Measurements from ENCODE around the gene IGF2R. TPM values are rescaled to one million over a fixed set of nuclear protein-coding genes. Genes with fewer than 3 reads are reported as not detected.

The IGF2R gene, protein sequence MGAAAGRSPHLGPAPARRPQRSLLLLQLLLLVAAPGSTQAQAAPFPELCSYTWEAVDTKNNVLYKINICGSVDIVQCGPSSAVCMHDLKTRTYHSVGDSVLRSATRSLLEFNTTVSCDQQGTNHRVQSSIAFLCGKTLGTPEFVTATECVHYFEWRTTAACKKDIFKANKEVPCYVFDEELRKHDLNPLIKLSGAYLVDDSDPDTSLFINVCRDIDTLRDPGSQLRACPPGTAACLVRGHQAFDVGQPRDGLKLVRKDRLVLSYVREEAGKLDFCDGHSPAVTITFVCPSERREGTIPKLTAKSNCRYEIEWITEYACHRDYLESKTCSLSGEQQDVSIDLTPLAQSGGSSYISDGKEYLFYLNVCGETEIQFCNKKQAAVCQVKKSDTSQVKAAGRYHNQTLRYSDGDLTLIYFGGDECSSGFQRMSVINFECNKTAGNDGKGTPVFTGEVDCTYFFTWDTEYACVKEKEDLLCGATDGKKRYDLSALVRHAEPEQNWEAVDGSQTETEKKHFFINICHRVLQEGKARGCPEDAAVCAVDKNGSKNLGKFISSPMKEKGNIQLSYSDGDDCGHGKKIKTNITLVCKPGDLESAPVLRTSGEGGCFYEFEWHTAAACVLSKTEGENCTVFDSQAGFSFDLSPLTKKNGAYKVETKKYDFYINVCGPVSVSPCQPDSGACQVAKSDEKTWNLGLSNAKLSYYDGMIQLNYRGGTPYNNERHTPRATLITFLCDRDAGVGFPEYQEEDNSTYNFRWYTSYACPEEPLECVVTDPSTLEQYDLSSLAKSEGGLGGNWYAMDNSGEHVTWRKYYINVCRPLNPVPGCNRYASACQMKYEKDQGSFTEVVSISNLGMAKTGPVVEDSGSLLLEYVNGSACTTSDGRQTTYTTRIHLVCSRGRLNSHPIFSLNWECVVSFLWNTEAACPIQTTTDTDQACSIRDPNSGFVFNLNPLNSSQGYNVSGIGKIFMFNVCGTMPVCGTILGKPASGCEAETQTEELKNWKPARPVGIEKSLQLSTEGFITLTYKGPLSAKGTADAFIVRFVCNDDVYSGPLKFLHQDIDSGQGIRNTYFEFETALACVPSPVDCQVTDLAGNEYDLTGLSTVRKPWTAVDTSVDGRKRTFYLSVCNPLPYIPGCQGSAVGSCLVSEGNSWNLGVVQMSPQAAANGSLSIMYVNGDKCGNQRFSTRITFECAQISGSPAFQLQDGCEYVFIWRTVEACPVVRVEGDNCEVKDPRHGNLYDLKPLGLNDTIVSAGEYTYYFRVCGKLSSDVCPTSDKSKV (N-terminal part only)
- total RNA-seq (2022; extraction: Qiagen RNA extraction; ENCODE audit: low read depth) = 27.9 to 34.1 TPM (median 30.2 TPM) in 5 replicates

DNA sequence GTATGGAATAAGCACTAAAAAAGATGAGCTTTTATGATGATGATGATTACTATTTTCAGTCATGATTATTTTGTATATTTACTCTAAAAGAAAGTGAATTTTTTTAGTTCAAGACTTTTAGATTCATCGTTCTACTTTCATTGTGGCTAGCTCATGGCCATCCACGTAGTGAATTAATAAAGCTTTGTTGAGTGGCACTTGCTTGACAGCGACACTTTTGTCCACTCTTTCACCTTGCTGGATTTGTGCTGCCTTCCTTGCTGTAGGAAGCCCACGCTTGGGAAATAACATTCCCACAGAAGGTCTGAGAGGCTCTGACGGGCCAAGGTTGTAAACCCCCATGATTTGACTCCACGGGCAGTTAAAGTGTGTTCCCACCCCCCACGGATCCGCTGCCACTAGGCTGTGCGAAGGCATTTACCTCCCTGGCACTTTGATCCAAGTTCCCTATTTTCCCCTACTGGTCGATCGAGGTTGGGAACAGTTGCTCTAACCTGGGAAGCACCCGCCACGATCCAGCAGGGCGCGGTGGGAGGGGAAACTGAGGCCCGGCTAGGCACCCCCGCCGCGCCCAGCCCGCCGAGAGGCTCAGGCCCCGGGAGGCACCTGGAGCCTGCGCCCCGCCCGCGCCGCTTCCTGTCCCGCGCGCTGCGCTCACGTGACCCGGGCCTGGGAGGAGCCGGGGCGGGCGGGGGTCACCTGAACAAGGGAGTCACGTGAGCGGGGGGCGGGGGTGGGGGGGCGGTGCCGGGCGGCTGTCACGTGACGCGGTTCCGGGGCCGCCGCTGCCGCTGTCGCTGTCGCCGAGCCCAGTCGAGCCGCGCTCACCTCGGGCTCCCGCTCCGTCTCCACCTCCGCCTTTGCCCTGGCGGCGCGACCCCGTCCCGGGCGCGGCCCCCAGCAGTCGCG lies at the start of gene IGF2R:
IGF2R (plus strand) TSS at position 788 of the 909 bp plus-strand sequence. CDS start 165 bp downstream, outside the sequence.

DNA sequence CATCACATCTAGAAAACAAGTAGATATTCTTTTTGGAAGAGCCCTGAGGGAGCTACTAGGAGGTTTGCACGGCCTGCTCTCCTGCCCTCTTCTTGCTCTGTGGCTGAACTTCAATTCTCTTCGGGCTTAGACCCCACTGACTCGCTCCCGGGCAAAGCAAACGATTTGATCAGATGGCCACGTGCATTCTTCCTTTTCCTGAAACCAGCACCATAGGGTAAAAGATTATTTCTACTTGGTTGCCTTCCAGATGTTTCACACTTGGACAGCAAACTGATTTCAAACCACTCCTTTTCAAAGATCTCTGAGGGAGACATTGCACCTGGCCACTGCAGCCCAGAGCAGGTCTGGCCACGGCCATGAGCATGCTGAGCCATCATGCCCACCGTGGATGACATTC lies 152.7 kb downstream of the IGF2R start, which contains the start of gene SLC22A1:
SLC22A1 (plus strand) TSS at position 258 of the 400 bp plus-strand sequence; CDS start at position 379, 121 bp downstream.

Other genes starting within 250 kb of the IGF2R start
- 54.7 to 81.7 TPM (median 66.3 TPM) in 5 replicates for gene WTAP, start 241.6 kb upstream of the IGF2R start, total RNA-seq (2022; extraction: Qiagen RNA extraction; ENCODE audit: low read depth)
- 26.6 to 29.8 TPM (median 27.2 TPM) in 5 replicates for gene ACAT2, start 207.0 kb upstream of the IGF2R start, total RNA-seq (2022; extraction: Qiagen RNA extraction; ENCODE audit: low read depth)
- 232 to 255 TPM (median 238 TPM) in 5 replicates for gene TCP1, start 179.5 kb upstream of the IGF2R start, total RNA-seq (2022; extraction: Qiagen RNA extraction; ENCODE audit: low read depth)
- gene MRPL18, start 178.6 kb upstream of the IGF2R start, total RNA-seq (2022; extraction: Qiagen RNA extraction; ENCODE audit: low read depth) = 83.3 to 105 TPM (median 88.0 TPM) in 5 replicates
- 0.14 to 0.17 TPM in 2 of 5 replicates, not detected in the others for gene PNLDC1, start 168.8 kb upstream of the IGF2R start, total RNA-seq (2022; extraction: Qiagen RNA extraction; ENCODE audit: low read depth)
- not detected in 5 replicates for gene MAS1, start 78.1 kb upstream of the IGF2R start, total RNA-seq (2022; extraction: Qiagen RNA extraction; ENCODE audit: low read depth)
- gene SLC22A1, start 152.7 kb downstream of the IGF2R start, total RNA-seq (2022; extraction: Qiagen RNA extraction; ENCODE audit: low read depth) = 1.7 to 3.4 TPM (median 2.2 TPM) in 5 replicates